ENCODE measurements around the gene DNAJA3. TPM values are rescaled to one million over a fixed set of nuclear protein-coding genes. Genes with fewer than 3 reads are reported as not detected.

DNAJA3 gene
- total RNA-seq, 2 experiments from 2014 or later, result 17.2 to 18.8 TPM

DNA sequence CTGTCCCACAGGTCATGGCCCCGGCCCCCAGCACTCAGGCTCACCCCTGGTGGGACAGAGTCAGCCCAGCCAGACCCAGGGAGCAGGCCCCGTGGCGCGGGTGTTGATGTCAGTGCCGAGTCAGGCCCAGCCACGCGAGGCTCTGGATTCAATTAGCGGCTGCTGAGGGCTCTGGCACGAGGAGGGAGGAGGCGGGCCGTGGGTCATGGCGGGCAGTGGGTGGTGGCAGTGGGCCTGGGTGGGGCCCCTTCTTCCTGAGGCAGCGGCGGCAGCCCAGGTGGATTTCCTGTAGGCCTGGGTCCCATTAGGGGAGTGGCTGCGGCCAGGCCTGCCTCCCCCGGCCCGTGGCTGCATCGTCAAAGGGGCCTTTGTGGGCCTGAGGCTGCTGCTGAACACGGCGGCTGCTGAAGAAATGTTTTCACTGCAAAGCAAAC is 41.1 kb upstream of the DNAJA3 start:
- Mint-ChIP-seq H3K4me3 (peak overlapping the region; percentile 25), H3K9me3 (no peaks in the 10 kb centered on the region), H3K36me3 (ENCODE audit: low read depth) (peaks cover 83% of the 10 kb centered on the region), H3K27me3 (no peaks in the 10 kb centered on the region), H3K4me1 (ENCODE audit: low read depth) (no peaks in the 10 kb centered on the region), H3K27ac (peak overlapping the region; percentile 80)
- peaks cover 91% of the 10 kb centered on the region for H3K36me3 ChIP-seq (ENCODE audit: insufficient read depth, low read length)
- H3K4me3 ChIP-seq (ENCODE audit: low read length), result no peak overlapping the region
- H3K27me3 ChIP-seq (ENCODE audit: control insufficient read depth in 1 of 2, insufficient read depth in 2 of 2, low read length in 2 of 2), result no peaks in the 10 kb centered on the region
- POLR2A ChIA-PET, result no interaction called here
- ATAC-seq (ENCODE audit: poor library complexity), result no peak
- DNase-seq, result peak in 1 of 14 experiments; percentile 22
- CTCF ChIA-PET, result no interaction called here
- H3K9me3 ChIP-seq (ENCODE audit: control insufficient read depth in 1 of 2, insufficient read depth in 1 of 2, low read length in 2 of 2), result no peaks in the 10 kb centered on the region
- peaks cover 6% of the 10 kb centered on the region for H3K4me1 ChIP-seq (ENCODE audit: insufficient read depth, low read length)
- intact Hi-C loops (cut with DNase I, micrococcal nuclease), result no loop called here
- TF ChIP-seq CTCF (IDR thresholded peaks at IDR 0.05), result no peak
- no peak overlapping the region for H3K27ac ChIP-seq (ENCODE audit: low read depth in 1 of 2, low read length in 2 of 2)

DNA sequence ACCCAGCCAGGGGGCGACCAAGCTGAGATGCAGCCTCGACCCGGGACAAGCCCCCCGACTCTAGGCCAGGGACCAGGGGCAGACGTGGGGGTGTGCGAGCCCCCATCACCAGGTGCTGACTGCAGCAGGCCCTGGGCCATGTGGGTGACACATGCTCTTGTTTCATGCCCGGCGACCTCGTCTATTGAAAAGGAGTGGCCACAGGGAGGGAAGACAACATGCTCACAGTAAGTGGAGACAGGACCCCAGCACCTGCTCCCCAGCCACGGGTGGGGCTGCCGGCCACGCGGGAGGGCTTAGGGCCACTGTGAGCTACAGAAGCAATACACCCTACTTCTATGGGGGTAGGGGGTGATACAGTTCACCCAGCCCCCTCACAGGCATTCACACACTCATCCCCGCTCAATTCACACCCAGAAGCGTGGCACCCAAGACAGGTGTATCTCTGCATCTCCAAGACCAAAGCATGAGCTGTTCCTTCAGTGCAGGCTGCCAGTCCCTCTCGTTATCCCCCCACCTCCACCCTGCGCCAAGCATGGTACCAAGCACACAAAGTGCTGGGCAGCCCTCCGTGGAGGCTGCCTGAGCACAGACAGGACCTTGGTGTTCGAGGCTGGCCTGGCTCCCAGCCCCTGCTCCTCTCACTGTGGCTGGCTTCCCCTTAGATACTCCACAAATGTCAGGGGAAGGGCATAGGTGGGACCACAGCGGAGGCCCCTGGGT is 40.4 kb upstream of the DNAJA3 start:
- POLR2A ChIA-PET, result no interaction called here
- H3K36me3 Mint-ChIP-seq (ENCODE audit: low read depth), result peaks cover 87% of the 10 kb centered on the region

DNA sequence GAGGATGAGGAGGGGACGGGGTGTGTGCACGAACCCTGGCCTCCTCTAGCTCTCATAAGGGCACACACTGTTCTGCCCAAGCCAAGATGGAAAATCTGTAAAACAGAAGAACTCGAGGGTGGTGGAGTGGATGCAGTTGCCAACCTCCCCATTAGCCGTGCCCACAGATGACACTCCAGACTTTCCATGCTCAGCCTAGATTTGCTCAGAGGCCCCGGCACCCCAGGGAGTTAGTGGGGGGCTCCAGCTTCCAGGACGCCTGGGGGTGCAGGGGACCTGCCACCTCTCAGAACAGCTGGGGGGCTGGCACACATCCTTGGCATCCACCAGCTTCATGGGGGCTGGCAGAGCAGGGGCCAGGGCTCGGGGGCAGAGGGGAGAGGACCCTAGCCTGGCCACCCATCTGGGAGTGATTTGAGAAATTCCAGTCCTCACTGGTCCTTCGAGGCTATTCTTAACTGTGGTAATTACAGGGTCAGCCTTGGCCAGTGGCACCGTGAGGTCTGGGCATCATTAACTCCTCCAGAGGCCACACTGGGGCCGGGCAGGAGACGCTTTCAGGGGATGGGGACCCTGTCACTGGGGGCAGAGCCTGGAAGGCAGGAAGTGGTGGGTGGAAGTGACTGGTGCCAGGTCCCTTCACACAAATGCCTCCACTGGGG is 39.7 kb upstream of the DNAJA3 start:
- ChIA-PET POLR2A (no interaction called here), CTCF (no interaction called here)
- no peak for ATAC-seq (ENCODE audit: poor library complexity)
- Mint-ChIP-seq H3K4me3 (peak overlapping the region; percentile 35), H3K27me3 (no peaks in the 10 kb centered on the region), H3K4me1 (ENCODE audit: low read depth) (no peaks in the 10 kb centered on the region), H3K9me3 (no peaks in the 10 kb centered on the region), H3K27ac (peak overlapping the region; percentile 80), H3K36me3 (ENCODE audit: low read depth) (peaks cover 87% of the 10 kb centered on the region)
- Histone ChIP-seq H3K9me3 (ENCODE audit: control insufficient read depth in 1 of 2, insufficient read depth in 1 of 2, low read length in 2 of 2) (no peaks in the 10 kb centered on the region), H3K4me1 (ENCODE audit: insufficient read depth, low read length) (peaks cover 6% of the 10 kb centered on the region), H3K27ac (ENCODE audit: low read depth in 1 of 2, low read length in 2 of 2) (no peak overlapping the region), H3K27me3 (ENCODE audit: control insufficient read depth in 1 of 2, insufficient read depth in 2 of 2, low read length in 2 of 2) (no peaks in the 10 kb centered on the region), H3K36me3 (ENCODE audit: insufficient read depth, low read length) (peaks cover 95% of the 10 kb centered on the region), H3K4me3 (ENCODE audit: low read length) (no peak overlapping the region)
- no peak for TF ChIP-seq CTCF (IDR thresholded peaks at IDR 0.05)
- intact Hi-C loops (cut with DNase I, micrococcal nuclease), result loop anchor here in 1 of 2 experiments (2.0 kb wide), 1 partner anchor 13 kb away; no protein-coding TSS in a partner anchor
- DNase-seq, result no peak

More for the DNA sequence above, 40.4 kb upstream of the DNAJA3 start:
- Mint-ChIP-seq H3K4me3 (peak overlapping the region; percentile 35), H3K27me3 (no peaks in the 10 kb centered on the region), H3K4me1 (ENCODE audit: low read depth) (no peaks in the 10 kb centered on the region), H3K27ac (peak overlapping the region; percentile 80), H3K9me3 (no peaks in the 10 kb centered on the region)
- Histone ChIP-seq H3K9me3 (ENCODE audit: control insufficient read depth in 1 of 2, insufficient read depth in 1 of 2, low read length in 2 of 2) (no peaks in the 10 kb centered on the region), H3K27ac (ENCODE audit: low read depth in 1 of 2, low read length in 2 of 2) (no peak overlapping the region), H3K36me3 (ENCODE audit: insufficient read depth, low read length) (peaks cover 95% of the 10 kb centered on the region), H3K4me3 (ENCODE audit: low read length) (no peak overlapping the region), H3K27me3 (ENCODE audit: control insufficient read depth in 1 of 2, insufficient read depth in 2 of 2, low read length in 2 of 2) (no peaks in the 10 kb centered on the region), H3K4me1 (ENCODE audit: insufficient read depth, low read length) (peaks cover 6% of the 10 kb centered on the region)
- DNase-seq, result no peak
- CTCF ChIA-PET, result no interaction called here
- TF ChIP-seq CTCF (IDR thresholded peaks at IDR 0.05), result no peak
- intact Hi-C loops (cut with DNase I, micrococcal nuclease), result no loop called here
- ATAC-seq (ENCODE audit: poor library complexity), result no peak

Measured in CD4-positive, alpha-beta T cell (primary cell).